Adrenal gland (tissue), 12 donors: ENCODE results near the gene MAP3K3. TPM values are rescaled to one million over a fixed set of nuclear protein-coding genes. Genes with fewer than 3 reads are reported as not detected.

Experiments
- DNase-seq, 7 donors: peaks; one replicate each; pipeline ENCODE4 v3.0.0-alpha.2; 2019 to 2020
- H3K27ac ChIP-seq, 5 donors: fragments of 200-600 bp; sonication (generic) in 4 of 5; 1 replicate in 3 of 5; 2 replicates in 2 of 5; pipeline versions ENCODE4 v1.5.1 to v1.8.0; 2016 to 2020; ENCODE audit warnings: mild to moderate bottlenecking in 1 of 5
- H3K27me3 ChIP-seq: fragments of 200-600 bp; 2 replicates; pipeline ENCODE4 v1.8.0; 2021
- H3K36me3 ChIP-seq, 2 donors: fragments of 200-600 bp; replicated peaks in 1 of 2; 1 replicate in 1 of 2; 2 replicates in 1 of 2; pipeline versions ENCODE4 v1.5.1 to v1.8.0; 2018 to 2022
- H3K4me1 ChIP-seq, 2 donors: fragments of 200-600 bp; replicated peaks in 1 of 2; 1 replicate in 1 of 2; 2 replicates in 1 of 2; pipeline versions ENCODE4 v1.5.1 to v1.8.0; 2018 to 2021
- H3K4me3 ChIP-seq, 4 donors: fragments of 200-600 bp; sonication (generic) in 3 of 4; one replicate each; pipeline ENCODE4 v1.5.1; 2016 to 2018
- H3K9me3 ChIP-seq, 3 donors: fragments of 200-600 bp; sonication (generic) in 1 of 3; replicated peaks in 1 of 3; 1 replicate in 2 of 3; 2 replicates in 1 of 3; pipeline versions ENCODE4 v1.5.1 to v1.8.0; 2016 to 2021
- CTCF ChIP-seq, 6 experiments: fragments of 450-650 bp in 4 of 6; fragments of 200-600 bp in 2 of 6; sonication (generic) in 1 of 6; IDR thresholded peaks; 1 replicate in 5 of 6; 2 replicates in 1 of 6; pipeline versions ENCODE4 v1.5.1 to v1.8.0; 2016 to 2021; ENCODE audit warnings: antibody characterized with exemption in 6 of 6, mild to moderate bottlenecking in 2 of 6, moderate library complexity in 1 of 6
- POLR2A ChIP-seq, 2 donors: fragments of 450-650 bp; IDR thresholded peaks; one replicate each; pipeline ENCODE4 v1.6.1; 2017; ENCODE audit warnings: antibody characterized with exemption in 2 of 2, mild to moderate bottlenecking in 2 of 2, moderate library complexity in 1 of 2
- WGBS, 4 donors: extraction: QIAGEN DNeasy Blood & Tissue Kit in 2 of 4; methylation state at CpG; one replicate each; pipeline versions ENCODE4 v1.1.5 to v1.1.7; 2013 to 2017; 5-methylcytosine and 5-hydroxymethylcytosine counted together
- intact Hi-C, 2 donors: fragments of 100-400 bp; cut with DNase I; formaldehyde crosslinking; loops; one replicate each; pipeline versions ENCODE4 v1.14.1 to v1.15.0; 2022 to 2023
- polyA plus RNA-seq, 3 donors: library from polyadenylated mRNA; stranded (reverse); fragments of 200-250 nt in 2 of 3; fragments of 350-450 nt in 1 of 3; fragmentation: Illumina TruSeq in 1 of 3; extraction: RNeasy Lipid Tissue Mini Kit (QIAGEN cat#74804) in 1 of 3; gene quantifications; one replicate each; pipeline ENCODE4 v1.2.3, GENCODE V29; 2013 to 2014
- small RNA-seq, 2 donors: library from RNA; depleted of rRNA; stranded (forward); fragments of <200 nt; gene quantifications; one replicate each; pipeline ENCODE3, GENCODE V24; 2016
- total RNA-seq, 9 donors: library from RNA; depleted of rRNA in 4 of 9; stranded (reverse); fragments of >200 nt in 4 of 9; fragments of 120-200 nt in 1 of 9; fragmentation: NEBNext Ultra II Directional in 1 of 9; extraction: Animal tissue kit (Norgen Biotek cat#: 25700) in 1 of 9; gene quantifications; one replicate each; pipeline versions ENCODE4 v1.1.0 to v1.2.4, GENCODE V29; 2013 to 2023
- donor health status: healthy with polysubstance abuse.
- donor health status: Bipolar disorder and iron deficiency.
- donor health status: DM: yes; HTN: yes; CAD: no.
- donor health status: DM: no; HTN: no; CAD: no.
- donor health status: DM: no; HTN: no; CAD: no.
- donor health status: DM: yes; HTN: yes; CAD: no.

MAP3K3 gene
- total and polyA plus RNA-seq, 12 donors = 11.6 to 47.1 (median 30.5) TPM

- peaks cover 0 to 4% of the 10 kb centered on the region in 2 donors for H3K36me3 ChIP-seq
- peak overlapping the region; percentile 88 to 93 (median 92) for H3K27ac ChIP-seq
- H3K4me3 ChIP-seq = peak overlapping the region in 3 of 4 donors; percentile 37 to 81 (median 52)
- no peak for DNase-seq
- no peaks in the 10 kb centered on the region for H3K27me3 ChIP-seq
- intact Hi-C loops = no loop called here
- WGBS, 4 donors = 40 to 43% (median 42%) methylated on average over 12 of the region's 12 CpGs
- peaks cover 12 to 15% of the 10 kb centered on the region in 2 donors for H3K4me1 ChIP-seq
- H3K9me3 ChIP-seq = no peaks in the 10 kb centered on the region
- no peak for TF ChIP-seq CTCF (IDR thresholded peaks at IDR 0.05)
- TF ChIP-seq POLR2A (IDR thresholded peaks at IDR 0.05) = no peak
These were observed 118.4 kb downstream of the MAP3K3 start for GRCh38 chr17:63740464-63741142.

- intact Hi-C loops = no loop called here
- WGBS, 4 donors = 0 to 2% (median 0%) methylated on average over 7 to 14 of the region's 14 CpGs
- no peaks in the 10 kb centered on the region for H3K9me3 ChIP-seq
- DNase-seq = peak in 1 of 7 donors; percentile 60
- H3K4me3 ChIP-seq = peak overlapping the region; percentile 37 to 81 (median 58)
- TF ChIP-seq CTCF (IDR thresholded peaks at IDR 0.05) (no peak), POLR2A (IDR thresholded peaks at IDR 0.05) (no peak)
- peak overlapping the region; percentile 88 to 93 (median 92) for H3K27ac ChIP-seq
- H3K36me3 ChIP-seq = peaks cover 0 to 9% of the 10 kb centered on the region in 2 donors
- H3K27me3 ChIP-seq = no peaks in the 10 kb centered on the region
- H3K4me1 ChIP-seq = peaks cover 12 to 15% of the 10 kb centered on the region in 2 donors
These were observed 118.9 kb downstream of the MAP3K3 start for GRCh38 chr17:63741143-63741407.

- intact Hi-C loops = no loop called here
- 0% methylated on average over 16 to 61 of the region's 61 CpGs for WGBS, 4 donors
- TF ChIP-seq CTCF (IDR thresholded peaks at IDR 0.05) = no peak
- peak; percentile 60 to 93 for TF ChIP-seq POLR2A (IDR thresholded peaks at IDR 0.05)
These were observed 119.4 kb downstream of the MAP3K3 start, which contains the start of gene STRADA for GRCh38 chr17:63741408-63742173. Gene STRADA, minus strand, starts transcription at chr17:63741799. Its CDS starts 13,430 bp downstream, at chr17:63728369.

More at GRCh38 chr17:63741408-63742173, 119.4 kb downstream of the MAP3K3 start, which contains the start of gene STRADA:
- Histone ChIP-seq H3K36me3 (peaks cover 0 to 12% of the 10 kb centered on the region in 2 donors), H3K27ac (peak within 1 kb of the TSS; percentile 88 to 93 (median 92)), H3K27me3 (no peaks in the 10 kb centered on the region), H3K4me3 (peak within 1 kb of the TSS; percentile 37 to 81 (median 58)), H3K4me1 (peaks cover 12 to 15% of the 10 kb centered on the region in 2 donors), H3K9me3 (no peaks in the 10 kb centered on the region)
- peak; percentile 98 to 99 (median 98) for DNase-seq

Small RNA genes lying within 50 kb of the gene (small RNA-seq; reads per million reads assigned to genes)
- gene RNU6-288P = 0 reads per million in 2 donors

Other genes starting within 250 kb of the MAP3K3 start
- gene CYB561, start 176.1 kb upstream of the MAP3K3 start, total RNA-seq = 100 to 1,000 TPM in 2 of 9 donors, 10 to 100 TPM in 7; 14.3 to 195 (median 67.5) TPM
- gene CYB561, start 176.1 kb upstream of the MAP3K3 start, polyA plus RNA-seq = 100 to 1,000 TPM in 2 of 3 donors, 10 to 100 TPM in 1; 38.8 to 116 (median 113) TPM
- 10 to 100 TPM in 6 of 9 donors, 1 to 10 TPM in 2, under 1 TPM in 1; 0.55 to 49.7 (median 11.8) TPM for gene ACE, start 145.4 kb upstream of the MAP3K3 start, total RNA-seq
- 10 to 100 TPM in 2 of 3 donors, 1 to 10 TPM in 1; 7.7 to 34.0 (median 16.1) TPM for gene ACE, start 145.4 kb upstream of the MAP3K3 start, polyA plus RNA-seq
- under 1 TPM in 4 of 9 donors, not detected in 5; 0.11 to 0.41 (median 0.28) TPM for gene KCNH6, start 99.1 kb upstream of the MAP3K3 start, total RNA-seq
- under 1 TPM in 1 of 3 donors, not detected in 2; 0.32 TPM for gene KCNH6, start 99.1 kb upstream of the MAP3K3 start, polyA plus RNA-seq
- 10 to 100 TPM; 33.8 to 69.8 (median 48.8) TPM for gene DCAF7, start 71.9 kb upstream of the MAP3K3 start, total RNA-seq
- gene DCAF7, start 71.9 kb upstream of the MAP3K3 start, polyA plus RNA-seq = 10 to 100 TPM; 12.2 to 50.6 (median 19.7) TPM
- 10 to 100 TPM; 16.2 to 29.0 (median 25.9) TPM for gene TACO1, start 21.5 kb upstream of the MAP3K3 start, total RNA-seq
- 10 to 100 TPM; 15.4 to 32.1 (median 19.1) TPM for gene TACO1, start 21.5 kb upstream of the MAP3K3 start, polyA plus RNA-seq
- 10 to 100 TPM in 7 of 9 donors, 1 to 10 TPM in 2; 6.3 to 20.1 (median 11.9) TPM for gene LIMD2, start 77.7 kb downstream of the MAP3K3 start, total RNA-seq
- 10 to 100 TPM in 2 of 3 donors, 1 to 10 TPM in 1; 2.5 to 76.3 (median 34.6) TPM for gene LIMD2, start 77.7 kb downstream of the MAP3K3 start, polyA plus RNA-seq
- 10 to 100 TPM; 16.7 to 91.1 (median 37.4) TPM for gene STRADA, start 119.4 kb downstream of the MAP3K3 start, total RNA-seq
- 10 to 100 TPM; 34.5 to 67.6 (median 53.9) TPM for gene STRADA, start 119.4 kb downstream of the MAP3K3 start, polyA plus RNA-seq
- gene CCDC47, start 151.2 kb downstream of the MAP3K3 start, total RNA-seq = 100 to 1,000 TPM in 4 of 9 donors, 10 to 100 TPM in 5; 46.8 to 148 (median 98.1) TPM
- gene CCDC47, start 151.2 kb downstream of the MAP3K3 start, polyA plus RNA-seq = 100 to 1,000 TPM in 1 of 3 donors, 10 to 100 TPM in 2; 24.2 to 216 (median 29.0) TPM
- 10 to 100 TPM; 45.0 to 99.8 (median 82.5) TPM for gene DDX42, start 151.8 kb downstream of the MAP3K3 start, total RNA-seq
- 100 to 1,000 TPM in 1 of 3 donors, 10 to 100 TPM in 2; 80.3 to 109 (median 88.8) TPM for gene DDX42, start 151.8 kb downstream of the MAP3K3 start, polyA plus RNA-seq
- 100 to 1,000 TPM in 5 of 9 donors, 10 to 100 TPM in 4; 64.1 to 167 (median 125) TPM for gene PSMC5, start 205.0 kb downstream of the MAP3K3 start, total RNA-seq
- gene PSMC5, start 205.0 kb downstream of the MAP3K3 start, polyA plus RNA-seq = 100 to 1,000 TPM; 232 to 273 (median 247) TPM
- gene FTSJ3, start 205.2 kb downstream of the MAP3K3 start, total RNA-seq = 10 to 100 TPM; 32.4 to 56.1 (median 42.9) TPM
- gene FTSJ3, start 205.2 kb downstream of the MAP3K3 start, polyA plus RNA-seq = 10 to 100 TPM; 19.4 to 54.1 (median 44.9) TPM
- gene SMARCD2, start 220.3 kb downstream of the MAP3K3 start, total RNA-seq = 100 to 1,000 TPM in 4 of 9 donors, 10 to 100 TPM in 5; 41.9 to 185 (median 85.0) TPM
- 10 to 100 TPM; 43.1 to 53.7 (median 52.7) TPM for gene SMARCD2, start 220.3 kb downstream of the MAP3K3 start, polyA plus RNA-seq